Keratinocyte (primary cell): ENCODE measurements around the gene ROR2.

Experiments used
- CTCF ChIP-seq, 3 experiments: IDR thresholded peaks in 1 of 3; conservative IDR thresholded peaks in 1 of 3; optimal IDR thresholded peaks in 1 of 3; 2 replicates in 2 of 3; 3 replicates in 1 of 3; pipeline versions ENCODE3 to v1.5.1; 2011; ENCODE audit warnings: low read length in 3 of 3, mild to moderate bottlenecking in 3 of 3, moderate library complexity in 2 of 3, control low read depth in 1 of 3, inconsistent platforms in 1 of 3; ENCODE audit not compliant: insufficient read depth in 2 of 3; ENCODE audit errors: extremely low read depth in 1 of 3
- EZH2 ChIP-seq: IDR thresholded peaks from one replicate; pipeline ENCODE4 v1.6.1; 2012; ENCODE audit warnings: inconsistent platforms, mild to moderate bottlenecking, low read length, moderate library complexity

GRCh38 chr9:91710158-91710557 lies 239.9 kb downstream of the ROR2 start:
- no peak for TF ChIP-seq CTCF (optimal IDR thresholded peaks at IDR 0.05 in 1 of 3, IDR thresholded peaks at IDR 0.05 in 1 of 3, conservative IDR thresholded peaks at IDR 0.05 in 1 of 3; ENCODE audit: extremely low read depth in 1 of 3, insufficient read depth in 2 of 3, low read length in 3 of 3)
- no peak for TF ChIP-seq EZH2
